ENCODE results near the gene SCD5. TPM values are rescaled to one million over a fixed set of nuclear protein-coding genes. Genes with fewer than 3 reads are reported as not detected.

Gene SCD5
- total and polyA plus RNA-seq, 3 donors from 2014 or later = 76.4 to 161 (median 149) TPM

DNA sequence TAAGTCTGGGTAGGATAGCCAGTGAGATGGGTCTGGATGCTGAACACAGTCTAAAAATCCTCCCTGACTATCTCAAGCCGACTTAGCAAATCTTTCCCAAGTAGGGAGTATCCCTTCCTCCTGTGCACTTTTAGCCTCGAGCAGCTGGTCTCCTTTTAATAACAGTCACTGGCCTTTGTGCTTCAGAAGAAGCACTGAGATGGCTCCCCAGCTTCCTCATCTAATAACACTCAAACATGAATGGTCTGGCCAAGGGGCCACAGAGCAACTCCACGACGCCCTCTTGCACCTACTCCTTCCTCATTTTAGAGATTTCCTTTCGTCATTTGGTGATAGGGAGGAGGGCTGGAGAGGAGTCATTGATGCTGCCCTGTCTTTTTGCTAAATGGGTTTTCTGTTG, 158.1 kb downstream of the SCD5 start:
- 28 to 41% methylated on average over 5 of the region's 5 CpGs for WGBS, 2 donors
- no peak overlapping the region for H3K27ac ChIP-seq
- no peak overlapping the region for H3K4me3 ChIP-seq
- peaks cover 10% of the 10 kb centered on the region for H3K4me1 ChIP-seq
- H3K9me3 ChIP-seq = no peaks in the 10 kb centered on the region
- intact Hi-C loops (cut with DNase I; ENCODE audit: low total_unique reads) = no loop called here
- no peaks in the 10 kb centered on the region for H3K36me3 ChIP-seq (ENCODE audit: low read depth, missing control alignments)
- TF ChIP-seq, protein P1, sequence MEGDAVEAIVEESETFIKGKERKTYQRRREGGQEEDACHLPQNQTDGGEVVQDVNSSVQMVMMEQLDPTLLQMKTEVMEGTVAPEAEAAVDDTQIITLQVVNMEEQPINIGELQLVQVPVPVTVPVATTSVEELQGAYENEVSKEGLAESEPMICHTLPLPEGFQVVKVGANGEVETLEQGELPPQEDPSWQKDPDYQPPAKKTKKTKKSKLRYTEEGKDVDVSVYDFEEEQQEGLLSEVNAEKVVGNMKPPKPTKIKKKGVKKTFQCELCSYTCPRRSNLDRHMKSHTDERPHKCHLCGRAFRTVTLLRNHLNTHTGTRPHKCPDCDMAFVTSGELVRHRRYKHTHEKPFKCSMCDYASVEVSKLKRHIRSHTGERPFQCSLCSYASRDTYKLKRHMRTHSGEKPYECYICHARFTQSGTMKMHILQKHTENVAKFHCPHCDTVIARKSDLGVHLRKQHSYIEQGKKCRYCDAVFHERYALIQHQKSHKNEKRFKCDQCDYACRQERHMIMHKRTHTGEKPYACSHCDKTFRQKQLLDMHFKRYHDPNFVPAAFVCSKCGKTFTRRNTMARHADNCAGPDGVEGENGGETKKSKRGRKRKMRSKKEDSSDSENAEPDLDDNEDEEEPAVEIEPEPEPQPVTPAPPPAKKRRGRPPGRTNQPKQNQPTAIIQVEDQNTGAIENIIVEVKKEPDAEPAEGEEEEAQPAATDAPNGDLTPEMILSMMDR (IDR thresholded peaks at IDR 0.05) = no peak
- TF ChIP-seq POLR2A (IDR thresholded peaks at IDR 0.05) = no peak
- no peak for DNase-seq
- H3K27me3 ChIP-seq = no peaks in the 10 kb centered on the region

GRCh38 chr4:82639971-82640370, 158.6 kb downstream of the SCD5 start:
- TF ChIP-seq, protein P1 (IDR thresholded peaks at IDR 0.05) = no peak
- no peak for TF ChIP-seq POLR2A (IDR thresholded peaks at IDR 0.05)
- 58 to 70% methylated on average over 7 to 8 of the region's 8 CpGs for WGBS, 2 donors

DNA sequence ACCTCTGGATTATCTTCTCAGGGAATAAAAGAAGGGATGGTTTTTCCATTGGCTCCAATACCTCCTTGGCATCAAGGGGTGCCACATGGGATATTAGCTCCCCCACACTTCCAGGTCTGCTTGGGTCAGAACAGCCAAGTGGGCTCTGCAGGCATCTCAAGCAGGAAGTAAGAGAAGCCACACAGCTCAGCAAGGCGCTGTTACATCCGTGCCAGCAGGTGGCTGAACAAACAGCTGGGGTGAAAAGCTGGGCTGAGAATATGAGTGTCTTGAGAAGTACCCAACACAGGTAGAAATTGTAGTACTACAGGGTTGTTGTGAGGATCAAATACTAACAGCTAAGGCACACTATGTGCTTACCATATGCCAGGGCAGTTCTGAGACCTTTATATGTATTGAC, 160.1 kb downstream of the SCD5 start:
- intact Hi-C loops (cut with DNase I; ENCODE audit: low total_unique reads) = no loop called here
- Histone ChIP-seq H3K9me3 (no peaks in the 10 kb centered on the region), H3K27me3 (no peaks in the 10 kb centered on the region), H3K4me3 (no peak overlapping the region), H3K36me3 (ENCODE audit: low read depth, missing control alignments) (no peaks in the 10 kb centered on the region), H3K4me1 (peaks cover 10% of the 10 kb centered on the region), H3K27ac (no peak overlapping the region)
- WGBS, 2 donors = 84 to 100% methylated on average over 2 of the region's 2 CpGs
- DNase-seq = no peak
- TF ChIP-seq POLR2A (IDR thresholded peaks at IDR 0.05) = no peak
- TF ChIP-seq, protein P1 (IDR thresholded peaks at IDR 0.05) = no peak

More at GRCh38 chr4:82639971-82640370, 158.6 kb downstream of the SCD5 start:
- Histone ChIP-seq H3K4me1 (peaks cover 10% of the 10 kb centered on the region), H3K9me3 (no peaks in the 10 kb centered on the region), H3K4me3 (no peak overlapping the region), H3K36me3 (ENCODE audit: low read depth, missing control alignments) (no peaks in the 10 kb centered on the region), H3K27me3 (no peaks in the 10 kb centered on the region), H3K27ac (no peak overlapping the region)
- DNase-seq = peak; percentile 31
- intact Hi-C loops (cut with DNase I; ENCODE audit: low total_unique reads) = no loop called here

DNA sequence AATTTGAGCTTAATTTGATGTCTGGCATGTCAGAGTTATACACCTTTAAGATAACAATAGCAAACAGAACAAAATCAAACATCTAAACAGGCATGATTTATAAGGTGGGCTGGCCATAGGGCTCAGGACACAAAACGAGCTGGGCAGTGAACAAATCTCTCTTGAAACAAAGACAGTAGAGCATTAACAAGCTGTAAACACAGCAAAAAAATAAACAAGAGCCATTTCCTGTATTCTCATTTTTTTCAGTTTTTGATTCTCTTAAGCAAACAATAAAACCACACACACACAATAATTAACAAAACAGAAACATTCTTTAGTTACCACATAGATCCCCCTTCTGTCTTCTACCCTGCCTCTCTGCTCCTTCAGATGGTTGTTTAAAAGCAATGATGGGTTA, 168.5 kb downstream of the SCD5 start:
- DNase-seq = no peak
- H3K9me3 ChIP-seq = no peaks in the 10 kb centered on the region
- 66 to 68% methylated on average over 1 of the region's 1 CpG for WGBS, 2 donors
- H3K4me1 ChIP-seq = peaks cover 4% of the 10 kb centered on the region
- intact Hi-C loops (cut with DNase I; ENCODE audit: low total_unique reads) = no loop called here
- no peak for TF ChIP-seq POLR2A (IDR thresholded peaks at IDR 0.05)
- TF ChIP-seq, protein P1 (IDR thresholded peaks at IDR 0.05) = no peak
- no peak overlapping the region for H3K27ac ChIP-seq
- no peaks in the 10 kb centered on the region for H3K36me3 ChIP-seq (ENCODE audit: low read depth, missing control alignments)
- H3K27me3 ChIP-seq = no peaks in the 10 kb centered on the region
- no peak overlapping the region for H3K4me3 ChIP-seq

- no peaks in the 10 kb centered on the region for H3K36me3 ChIP-seq (ENCODE audit: low read depth, missing control alignments)
- peaks cover 4% of the 10 kb centered on the region for H3K4me1 ChIP-seq
- no peak overlapping the region for H3K4me3 ChIP-seq
- no peak for TF ChIP-seq POLR2A (IDR thresholded peaks at IDR 0.05)
- TF ChIP-seq, protein P1 (IDR thresholded peaks at IDR 0.05) = no peak
- no peak for DNase-seq
- no peaks in the 10 kb centered on the region for H3K27me3 ChIP-seq
- WGBS, 2 donors = 59 to 81% methylated on average over 1 to 2 of the region's 2 CpGs
- intact Hi-C loops (cut with DNase I; ENCODE audit: low total_unique reads) = no loop called here
- no peak overlapping the region for H3K27ac ChIP-seq
- H3K9me3 ChIP-seq = no peaks in the 10 kb centered on the region
These were observed 169.2 kb downstream of the SCD5 start for GRCh38 chr4:82629238-82630000.
